SU-DHL-6 (cell line): ENCODE data around the gene C9orf43.

Experiments
- EZH2phosphoT487 ChIP-seq: fragments of 200-600 bp; sonication (generic), shearing (Covaris generic); conservative IDR thresholded peaks from 2 replicates; pipeline ENCODE4 v1.6.1; 2018; ENCODE audit warnings: mild to moderate bottlenecking, antibody characterized with exemption, low read length, moderate library complexity, mixed read lengths
- TF ChIP-seq, protein P1 (sequence below): fragments of 200-600 bp; sonication (generic); IDR thresholded peaks from one replicate; pipeline ENCODE4 v1.5.1; 2017; ENCODE audit warnings: antibody characterized with exemption, mild to moderate bottlenecking, low read length, moderate library complexity; ENCODE audit not compliant: insufficient read depth, poor library complexity, severe bottlenecking

DNA sequence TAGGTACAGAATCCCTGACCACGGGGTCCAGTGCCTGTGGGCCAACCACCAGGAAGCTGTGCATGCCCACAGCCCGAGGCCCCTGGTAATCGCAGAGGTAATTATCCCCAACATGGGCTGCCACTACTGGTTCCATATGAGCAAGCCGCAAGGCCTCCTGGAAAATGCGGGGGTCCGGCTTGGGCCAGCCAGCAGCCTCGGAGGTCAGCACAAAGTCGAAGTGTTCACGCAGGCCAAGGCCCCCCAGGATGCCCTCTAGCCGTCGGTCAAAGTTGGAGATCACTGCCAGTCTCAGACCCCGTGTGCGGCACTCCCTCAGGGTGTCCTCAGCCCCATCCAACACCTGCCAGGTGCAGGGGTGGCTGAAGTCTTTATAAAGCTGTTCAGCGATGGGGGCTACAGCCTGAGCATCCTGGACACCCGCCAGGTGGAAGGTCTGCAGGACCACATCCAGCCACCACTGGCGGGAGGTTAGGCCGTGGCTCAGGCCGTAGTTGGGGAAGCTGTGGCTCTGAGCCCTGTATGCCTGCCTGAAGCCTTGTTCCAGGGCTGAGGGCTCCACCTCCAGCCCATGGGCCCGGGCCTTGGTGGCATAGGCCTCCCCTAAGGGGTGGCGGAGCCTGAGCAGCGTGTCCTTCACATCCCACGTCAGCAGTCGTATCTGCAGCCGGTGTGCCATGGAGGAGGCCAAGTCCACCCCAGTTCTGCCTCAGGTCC is 36.7 kb upstream of the C9orf43 start:
- TF ChIP-seq, protein P1, sequence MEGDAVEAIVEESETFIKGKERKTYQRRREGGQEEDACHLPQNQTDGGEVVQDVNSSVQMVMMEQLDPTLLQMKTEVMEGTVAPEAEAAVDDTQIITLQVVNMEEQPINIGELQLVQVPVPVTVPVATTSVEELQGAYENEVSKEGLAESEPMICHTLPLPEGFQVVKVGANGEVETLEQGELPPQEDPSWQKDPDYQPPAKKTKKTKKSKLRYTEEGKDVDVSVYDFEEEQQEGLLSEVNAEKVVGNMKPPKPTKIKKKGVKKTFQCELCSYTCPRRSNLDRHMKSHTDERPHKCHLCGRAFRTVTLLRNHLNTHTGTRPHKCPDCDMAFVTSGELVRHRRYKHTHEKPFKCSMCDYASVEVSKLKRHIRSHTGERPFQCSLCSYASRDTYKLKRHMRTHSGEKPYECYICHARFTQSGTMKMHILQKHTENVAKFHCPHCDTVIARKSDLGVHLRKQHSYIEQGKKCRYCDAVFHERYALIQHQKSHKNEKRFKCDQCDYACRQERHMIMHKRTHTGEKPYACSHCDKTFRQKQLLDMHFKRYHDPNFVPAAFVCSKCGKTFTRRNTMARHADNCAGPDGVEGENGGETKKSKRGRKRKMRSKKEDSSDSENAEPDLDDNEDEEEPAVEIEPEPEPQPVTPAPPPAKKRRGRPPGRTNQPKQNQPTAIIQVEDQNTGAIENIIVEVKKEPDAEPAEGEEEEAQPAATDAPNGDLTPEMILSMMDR: no peak
- no peak for TF ChIP-seq EZH2phosphoT487
